ENCODE data around the gene PLPPR4. TPM values are rescaled to one million over a fixed set of nuclear protein-coding genes. Genes with fewer than 3 reads are reported as not detected.
A peak's percentile ranks its signal among the peaks of the same experiment; 100 is the strongest.

PLPPR4 gene
- total RNA-seq, 1 donor from 2014 or later, result 0.09 TPM

GRCh38 chr1:99327357-99327756 lies 63.1 kb downstream of the PLPPR4 start:
- H3F3A ChIP-seq (ENCODE audit: low read depth), result no peaks in the 10 kb centered on the region
- no peak overlapping the region for H3K9ac ChIP-seq
- Mint-ChIP-seq H3K4me3 (no peak overlapping the region), H3K36me3 (no peaks in the 10 kb centered on the region), H3K9me3 (no peaks in the 10 kb centered on the region), H3K4me1 (no peaks in the 10 kb centered on the region), H3K27ac (peak overlapping the region; percentile 29), H3K27me3 (ENCODE audit: insufficient read depth, low read depth) (peaks cover 2% of the 10 kb centered on the region)
- no peaks in the 10 kb centered on the region for H3K79me2 ChIP-seq (ENCODE audit: low read depth)
- no peaks in the 10 kb centered on the region for H3K36me3 ChIP-seq
- H4K20me1 ChIP-seq (ENCODE audit: low read depth), result no peaks in the 10 kb centered on the region
- no peak for DNase-seq (ENCODE audit: low spot score)
- H3K27me3 ChIP-seq, result no peaks in the 10 kb centered on the region
- TF ChIP-seq EZH2phosphoT487 (IDR thresholded peaks at IDR 0.05) (no peak), EZH2 (IDR thresholded peaks at IDR 0.05) (no peak)
- TF ChIP-seq, protein P1, sequence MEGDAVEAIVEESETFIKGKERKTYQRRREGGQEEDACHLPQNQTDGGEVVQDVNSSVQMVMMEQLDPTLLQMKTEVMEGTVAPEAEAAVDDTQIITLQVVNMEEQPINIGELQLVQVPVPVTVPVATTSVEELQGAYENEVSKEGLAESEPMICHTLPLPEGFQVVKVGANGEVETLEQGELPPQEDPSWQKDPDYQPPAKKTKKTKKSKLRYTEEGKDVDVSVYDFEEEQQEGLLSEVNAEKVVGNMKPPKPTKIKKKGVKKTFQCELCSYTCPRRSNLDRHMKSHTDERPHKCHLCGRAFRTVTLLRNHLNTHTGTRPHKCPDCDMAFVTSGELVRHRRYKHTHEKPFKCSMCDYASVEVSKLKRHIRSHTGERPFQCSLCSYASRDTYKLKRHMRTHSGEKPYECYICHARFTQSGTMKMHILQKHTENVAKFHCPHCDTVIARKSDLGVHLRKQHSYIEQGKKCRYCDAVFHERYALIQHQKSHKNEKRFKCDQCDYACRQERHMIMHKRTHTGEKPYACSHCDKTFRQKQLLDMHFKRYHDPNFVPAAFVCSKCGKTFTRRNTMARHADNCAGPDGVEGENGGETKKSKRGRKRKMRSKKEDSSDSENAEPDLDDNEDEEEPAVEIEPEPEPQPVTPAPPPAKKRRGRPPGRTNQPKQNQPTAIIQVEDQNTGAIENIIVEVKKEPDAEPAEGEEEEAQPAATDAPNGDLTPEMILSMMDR (IDR thresholded peaks at IDR 0.05), result no peak
- no peak overlapping the region for H3K4me2 ChIP-seq
- H3K9me3 ChIP-seq (ENCODE audit: low read depth), result no peaks in the 10 kb centered on the region
- H2AFZ ChIP-seq (replicated peaks), result peak overlapping the region; percentile 45
- no peaks in the 10 kb centered on the region for H3K4me1 ChIP-seq
- no peak overlapping the region for H3K27ac ChIP-seq
- H3K4me3 ChIP-seq, result no peak overlapping the region

DNA sequence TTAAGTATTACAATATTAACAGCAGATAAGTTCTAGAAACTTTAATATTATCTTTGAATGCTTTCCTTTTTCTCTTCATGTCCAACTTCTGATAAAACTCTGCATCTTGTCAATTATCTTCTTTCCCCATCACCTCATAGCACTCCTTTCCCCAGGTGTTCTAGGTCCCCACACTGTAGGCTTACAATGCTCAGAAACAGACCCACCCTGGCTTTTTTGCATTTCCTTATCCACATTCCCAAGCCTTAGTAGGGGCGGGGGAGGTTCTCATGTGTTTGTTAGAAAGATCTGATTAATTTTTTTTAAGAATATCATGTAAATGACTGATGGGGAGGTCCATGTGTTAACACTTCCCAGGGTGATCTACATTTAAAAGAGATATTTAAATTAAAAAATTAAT lies 63.9 kb downstream of the PLPPR4 start:
- TF ChIP-seq EZH2phosphoT487 (IDR thresholded peaks at IDR 0.05), result no peak
- TF ChIP-seq, protein P1 (IDR thresholded peaks at IDR 0.05), result no peak
- no peak for TF ChIP-seq EZH2 (IDR thresholded peaks at IDR 0.05)
- no peak for DNase-seq (ENCODE audit: low spot score)
- Histone ChIP-seq H3K9me3 (ENCODE audit: low read depth) (no peaks in the 10 kb centered on the region), H3K27me3 (no peaks in the 10 kb centered on the region), H2AFZ (replicated peaks) (no peak overlapping the region), H3K27ac (no peak overlapping the region), H3K9ac (no peak overlapping the region), H3K4me3 (no peak overlapping the region), H3K79me2 (ENCODE audit: low read depth) (no peaks in the 10 kb centered on the region), H3K36me3 (no peaks in the 10 kb centered on the region), H3K4me1 (no peaks in the 10 kb centered on the region), H3K4me2 (no peak overlapping the region), H4K20me1 (ENCODE audit: low read depth) (no peaks in the 10 kb centered on the region), H3F3A (ENCODE audit: low read depth) (no peaks in the 10 kb centered on the region)
- H3K4me3 Mint-ChIP-seq, result no peak overlapping the region
- H3K27ac Mint-ChIP-seq, result no peak overlapping the region
- H3K9me3 Mint-ChIP-seq, result no peaks in the 10 kb centered on the region
- no peaks in the 10 kb centered on the region for H3K36me3 Mint-ChIP-seq
- H3K4me1 Mint-ChIP-seq, result no peaks in the 10 kb centered on the region
- H3K27me3 Mint-ChIP-seq (ENCODE audit: insufficient read depth, low read depth), result peaks cover 2% of the 10 kb centered on the region

DNA sequence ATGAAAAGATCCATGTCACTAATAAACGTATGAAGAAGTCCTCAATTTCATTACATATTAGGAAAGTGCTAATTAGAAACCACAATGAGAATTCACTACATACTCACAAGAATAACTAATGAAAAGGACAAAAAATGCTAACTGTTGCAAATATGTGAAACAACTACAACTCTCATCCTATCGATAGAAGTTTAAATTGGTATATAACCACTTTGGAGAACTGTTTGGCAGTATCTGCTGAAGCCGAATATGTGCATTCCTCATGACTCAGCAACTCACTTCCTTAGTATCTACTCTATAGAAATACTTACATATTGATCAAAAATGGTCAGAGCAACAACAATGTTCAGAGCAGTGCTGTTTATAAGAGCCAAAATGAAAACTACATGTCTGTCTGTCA lies 66.8 kb downstream of the PLPPR4 start:
- H3K4me3 Mint-ChIP-seq, result no peak overlapping the region
- Histone ChIP-seq H4K20me1 (ENCODE audit: low read depth) (no peaks in the 10 kb centered on the region), H3K9me3 (ENCODE audit: low read depth) (no peaks in the 10 kb centered on the region), H3F3A (ENCODE audit: low read depth) (no peaks in the 10 kb centered on the region), H3K4me3 (no peak overlapping the region), H2AFZ (replicated peaks) (no peak overlapping the region), H3K4me2 (no peak overlapping the region), H3K27me3 (no peaks in the 10 kb centered on the region), H3K79me2 (ENCODE audit: low read depth) (no peaks in the 10 kb centered on the region), H3K27ac (no peak overlapping the region), H3K36me3 (no peaks in the 10 kb centered on the region), H3K4me1 (no peaks in the 10 kb centered on the region), H3K9ac (no peak overlapping the region)
- TF ChIP-seq EZH2phosphoT487 (IDR thresholded peaks at IDR 0.05) (no peak), EZH2 (IDR thresholded peaks at IDR 0.05) (no peak)
- TF ChIP-seq, protein P1 (IDR thresholded peaks at IDR 0.05), result no peak
- H3K27me3 Mint-ChIP-seq (ENCODE audit: insufficient read depth, low read depth), result no peaks in the 10 kb centered on the region
- H3K36me3 Mint-ChIP-seq, result no peaks in the 10 kb centered on the region
- DNase-seq (ENCODE audit: low spot score), result no peak
- H3K9me3 Mint-ChIP-seq, result no peaks in the 10 kb centered on the region
- no peak overlapping the region for H3K27ac Mint-ChIP-seq
- H3K4me1 Mint-ChIP-seq, result no peaks in the 10 kb centered on the region
